ENCODE measurements around the gene BEST2. TPM values are rescaled to one million over a fixed set of nuclear protein-coding genes. Genes with fewer than 3 reads are reported as not detected.

Gene BEST2
- total RNA-seq, 2 donors from 2014 or later, result 12.1 to 22.6 TPM

DNA sequence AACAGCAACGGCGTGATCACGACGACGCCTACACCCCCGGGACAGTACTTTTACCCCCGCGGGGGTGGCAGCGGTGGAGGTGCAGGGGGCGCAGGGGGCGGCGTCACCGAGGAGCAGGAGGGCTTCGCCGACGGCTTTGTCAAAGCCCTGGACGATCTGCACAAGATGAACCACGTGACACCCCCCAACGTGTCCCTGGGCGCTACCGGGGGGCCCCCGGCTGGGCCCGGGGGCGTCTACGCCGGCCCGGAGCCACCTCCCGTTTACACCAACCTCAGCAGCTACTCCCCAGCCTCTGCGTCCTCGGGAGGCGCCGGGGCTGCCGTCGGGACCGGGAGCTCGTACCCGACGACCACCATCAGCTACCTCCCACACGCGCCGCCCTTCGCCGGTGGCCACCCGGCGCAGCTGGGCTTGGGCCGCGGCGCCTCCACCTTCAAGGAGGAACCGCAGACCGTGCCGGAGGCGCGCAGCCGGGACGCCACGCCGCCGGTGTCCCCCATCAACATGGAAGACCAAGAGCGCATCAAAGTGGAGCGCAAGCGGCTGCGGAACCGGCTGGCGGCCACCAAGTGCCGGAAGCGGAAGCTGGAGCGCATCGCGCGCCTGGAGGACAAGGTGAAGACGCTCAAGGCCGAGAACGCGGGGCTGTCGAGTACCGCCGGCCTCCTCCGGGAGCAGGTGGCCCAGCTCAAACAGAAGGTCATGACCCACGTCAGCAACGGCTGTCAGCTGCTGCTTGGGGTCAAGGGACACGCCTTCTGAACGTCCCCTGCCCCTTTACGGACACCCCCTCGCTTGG, 40.7 kb downstream of the BEST2 start:
- Histone ChIP-seq H3K9ac (ENCODE audit: low read depth in 2 of 2, low read length in 2 of 2) (peak overlapping the region; percentile 95 to 97), H3K27ac (peak overlapping the region; percentile 100), H3K9me3 (no peaks in the 10 kb centered on the region), H3K4me3 (peak overlapping the region; percentile 90), H3K4me1 (peaks cover 20% of the 10 kb centered on the region), H3K36me3 (no peaks in the 10 kb centered on the region), H3K27me3 (no peaks in the 10 kb centered on the region)
- intact Hi-C loops (cut with DNase I), result no loop called here
- TF ChIP-seq CTCF (IDR thresholded peaks at IDR 0.05), result no peak
- DNase-seq, result peak; percentile 78

GRCh38 chr19:12792853-12793289, 41.3 kb downstream of the BEST2 start:
- intact Hi-C loops (cut with DNase I), result no loop called here
- H3K27ac ChIP-seq, result peak overlapping the region; percentile 100
- H3K9me3 ChIP-seq, result no peaks in the 10 kb centered on the region
- H3K4me3 ChIP-seq, result peak overlapping the region; percentile 90
- DNase-seq, result no peak
- peak overlapping the region; percentile 95 to 97 for H3K9ac ChIP-seq (ENCODE audit: low read depth in 2 of 2, low read length in 2 of 2)
- no peaks in the 10 kb centered on the region for H3K36me3 ChIP-seq
- TF ChIP-seq CTCF (IDR thresholded peaks at IDR 0.05), result no peak
- H3K27me3 ChIP-seq, result no peaks in the 10 kb centered on the region
- H3K4me1 ChIP-seq, result peaks cover 17% of the 10 kb centered on the region

DNA sequence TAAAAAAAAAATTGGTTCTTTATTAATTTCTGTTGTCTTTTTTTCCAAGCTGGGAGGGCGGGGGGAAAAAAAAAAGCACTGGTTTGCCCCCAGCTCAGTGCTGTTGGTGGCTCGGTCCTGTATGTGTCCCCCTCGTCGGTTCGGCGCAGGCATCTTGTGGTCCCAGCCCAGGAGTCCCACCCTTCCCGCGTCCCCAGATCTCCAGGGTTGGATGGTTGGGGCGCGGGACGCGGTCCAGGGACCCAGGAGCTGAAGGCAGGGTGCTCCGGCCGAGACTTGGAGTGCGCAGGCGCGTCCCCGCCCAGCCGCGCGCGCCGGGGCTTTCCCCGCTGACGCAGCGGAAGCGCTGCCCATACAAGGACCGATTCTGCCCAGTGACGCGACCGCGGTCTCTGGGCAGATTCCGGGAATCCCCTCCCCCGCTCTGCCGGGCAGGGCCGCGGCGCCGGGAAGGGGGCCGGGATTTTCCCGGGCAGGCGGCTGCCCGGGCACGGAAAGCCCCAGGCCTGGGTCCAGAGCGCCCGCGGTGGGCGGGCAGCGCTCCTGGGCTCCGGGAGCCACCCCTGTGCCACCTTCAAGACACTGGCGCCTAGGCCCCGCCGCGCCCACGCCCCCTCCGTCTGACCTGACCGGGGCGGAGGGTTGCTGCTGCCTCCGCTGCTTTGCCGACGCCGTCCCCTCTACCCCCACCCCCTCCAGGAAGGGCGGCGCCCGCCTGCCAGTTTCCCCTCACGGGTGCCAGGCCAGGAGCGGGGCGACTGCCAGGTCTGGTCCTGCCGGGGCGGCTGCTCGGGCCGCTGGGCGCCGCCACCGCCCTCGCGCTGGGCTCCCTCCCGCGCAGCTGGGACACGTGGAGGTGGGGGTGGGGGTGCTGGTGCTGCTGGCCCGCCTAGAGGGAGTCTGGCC, 42.0 kb downstream of the BEST2 start:
- Histone ChIP-seq H3K4me3 (peak overlapping the region; percentile 90), H3K9ac (ENCODE audit: low read depth in 2 of 2, low read length in 2 of 2) (peak overlapping the region; percentile 95 to 97), H3K36me3 (no peaks in the 10 kb centered on the region), H3K27ac (peak overlapping the region; percentile 100), H3K9me3 (no peaks in the 10 kb centered on the region), H3K4me1 (peaks cover 16% of the 10 kb centered on the region), H3K27me3 (no peaks in the 10 kb centered on the region)
- intact Hi-C loops (cut with DNase I), result no loop called here
- DNase-seq, result peak; percentile 95
- TF ChIP-seq CTCF (IDR thresholded peaks at IDR 0.05), result no peak

GRCh38 chr19:12794196-12794941, 42.8 kb downstream of the BEST2 start:
- TF ChIP-seq CTCF (IDR thresholded peaks at IDR 0.05), result no peak
- H3K9me3 ChIP-seq, result no peaks in the 10 kb centered on the region
- no peak for DNase-seq
- H3K4me1 ChIP-seq, result peaks cover 14% of the 10 kb centered on the region
- peak overlapping the region; percentile 95 to 97 for H3K9ac ChIP-seq (ENCODE audit: low read depth in 2 of 2, low read length in 2 of 2)
- intact Hi-C loops (cut with DNase I), result no loop called here
- H3K27me3 ChIP-seq, result no peaks in the 10 kb centered on the region
- H3K27ac ChIP-seq, result peak overlapping the region; percentile 100
- H3K36me3 ChIP-seq, result no peaks in the 10 kb centered on the region
- H3K4me3 ChIP-seq, result peak overlapping the region; percentile 90

DNA sequence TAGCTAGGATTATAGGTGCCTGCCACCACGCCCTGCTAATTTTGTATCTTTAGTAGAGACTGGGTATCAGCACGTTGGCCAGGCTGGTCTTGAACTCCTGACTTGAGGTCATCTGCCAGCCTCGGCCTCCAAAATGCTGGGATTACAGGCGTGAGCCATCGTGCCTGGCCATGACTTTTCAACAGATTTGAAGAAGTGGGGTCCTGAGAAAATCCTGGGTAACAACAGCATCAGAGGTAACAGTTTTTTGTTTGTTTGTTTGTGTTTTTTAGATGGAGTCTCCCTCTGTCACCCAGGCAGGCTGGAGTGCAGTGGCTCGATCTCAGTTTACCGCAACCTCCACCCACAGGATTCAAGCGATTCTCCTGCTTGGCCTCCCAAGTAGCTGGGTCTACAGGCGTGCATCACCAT, 43.4 kb downstream of the BEST2 start:
- no peaks in the 10 kb centered on the region for H3K9me3 ChIP-seq
- H3K36me3 ChIP-seq, result no peaks in the 10 kb centered on the region
- intact Hi-C loops (cut with DNase I), result loop anchor here (5.0 kb wide), 1 partner anchor 33 kb away; no protein-coding TSS in a partner anchor
- no peaks in the 10 kb centered on the region for H3K27me3 ChIP-seq
- H3K9ac ChIP-seq (ENCODE audit: low read depth in 2 of 2, low read length in 2 of 2), result no peak overlapping the region
- no peak for TF ChIP-seq CTCF (IDR thresholded peaks at IDR 0.05)
- no peak overlapping the region for H3K4me3 ChIP-seq
- DNase-seq, result no peak
- peak overlapping the region; percentile 100 for H3K27ac ChIP-seq
- peaks cover 14% of the 10 kb centered on the region for H3K4me1 ChIP-seq

All from colonic mucosa (tissue), 4 donors.